ENCODE measurements around the gene HBS1L.

HBS1L gene

GRCh38 chr6:135073756-135074393, 19.3 kb upstream of the HBS1L start:
- no peak for DNase-seq (ENCODE audit: low spot score)
- no peak for TF ChIP-seq CTCF (IDR thresholded peaks at IDR 0.05; ENCODE audit: extremely low read depth, missing control alignments)

GRCh38 chr6:135073217-135073616, 18.6 kb upstream of the HBS1L start:
- DNase-seq (ENCODE audit: low spot score), result no peak
- no peak for TF ChIP-seq CTCF (IDR thresholded peaks at IDR 0.05; ENCODE audit: extremely low read depth, missing control alignments)

GRCh38 chr6:135072753-135073152, 18.1 kb upstream of the HBS1L start:
- TF ChIP-seq CTCF (IDR thresholded peaks at IDR 0.05; ENCODE audit: extremely low read depth, missing control alignments), result no peak
- DNase-seq (ENCODE audit: low spot score), result no peak

GRCh38 chr6:135071541-135071940, 16.9 kb upstream of the HBS1L start:
- TF ChIP-seq CTCF (IDR thresholded peaks at IDR 0.05; ENCODE audit: extremely low read depth, missing control alignments), result no peak
- no peak for DNase-seq (ENCODE audit: low spot score)

- DNase-seq (ENCODE audit: low spot score), result no peak
- TF ChIP-seq CTCF (IDR thresholded peaks at IDR 0.05; ENCODE audit: extremely low read depth, missing control alignments), result no peak
Observed at GRCh38 chr6:135067911-135068310, 13.3 kb upstream of the HBS1L start.

GRCh38 chr6:135066806-135067205, 12.2 kb upstream of the HBS1L start:
- TF ChIP-seq CTCF (IDR thresholded peaks at IDR 0.05; ENCODE audit: extremely low read depth, missing control alignments), result no peak
- no peak for DNase-seq (ENCODE audit: low spot score)

GRCh38 chr6:135066397-135066796, 11.8 kb upstream of the HBS1L start:
- no peak for TF ChIP-seq CTCF (IDR thresholded peaks at IDR 0.05; ENCODE audit: extremely low read depth, missing control alignments)
- DNase-seq (ENCODE audit: low spot score), result peak; percentile 15
